Activated CD8-positive, alpha-beta T cell treated with anti-CD3 and anti-CD28 coated beads for 36 hours (primary cell): ENCODE results near the gene KAZN. TPM values are rescaled to one million over a fixed set of nuclear protein-coding genes. Genes with fewer than 3 reads are reported as not detected.

Source experiments
- ATAC-seq: fragments of 200-7000 bp; cut with Tn5 transposase; one replicate; pipeline ENCODE4 v1.10.0; 2021; ENCODE audit warnings: mild to moderate bottlenecking, moderate library complexity
- CTCF ChIA-PET: fragments of 350-600 bp; sonication (Branson Sonifier 250); formaldehyde crosslinking; loops from one replicate; lab custom pipeline; 2021; ENCODE audit warnings: antibody characterized with exemption; lab: Charles Lee
- POLR2A ChIA-PET: fragments of 350-600 bp; sonication (Branson Sonifier 250); formaldehyde crosslinking; loops from one replicate; lab custom pipeline; 2021; ENCODE audit warnings: antibody characterized with exemption; lab: Charles Lee
- DNase-seq: peaks from one replicate; pipeline ENCODE4 v3.0.0-alpha.2; 2020
- H3K27ac Mint-ChIP-seq: one replicate; pipeline ENCODE4 v1.8.0; 2021; ENCODE audit warnings: mild to moderate bottlenecking, mixed read lengths
- H3K27me3 Mint-ChIP-seq: one replicate; pipeline ENCODE4 v1.8.0; 2021; ENCODE audit warnings: mixed read lengths
- H3K36me3 Mint-ChIP-seq: one replicate; pipeline ENCODE4 v1.8.0; 2021; ENCODE audit warnings: low read depth, mixed read lengths
- H3K4me1 Mint-ChIP-seq: one replicate; pipeline ENCODE4 v1.8.0; 2021; ENCODE audit warnings: low read depth, mixed read lengths
- H3K4me3 Mint-ChIP-seq: one replicate; pipeline ENCODE4 v1.8.0; 2021; ENCODE audit warnings: mild to moderate bottlenecking, moderate library complexity, mixed read lengths
- H3K9me3 Mint-ChIP-seq: one replicate; pipeline ENCODE4 v1.8.0; 2021; ENCODE audit warnings: mixed read lengths
- intact Hi-C: fragments of 100-400 bp; cut with micrococcal nuclease; formaldehyde crosslinking; loops from one replicate; pipeline ENCODE4 v1.10.0; 2022
- total RNA-seq, 2 experiments: library from RNA; stranded (reverse); gene quantifications; one replicate each; pipeline ENCODE4 v1.2.3, GENCODE V29; 2021
- TF ChIP-seq, protein P1 (sequence below): fragments of 200-600 bp; IDR thresholded peaks from one replicate; pipeline ENCODE4 v1.8.0; 2022; ENCODE audit warnings: antibody characterized with exemption, mild to moderate bottlenecking

The KAZN gene
- total RNA-seq, 2 experiments from 2014 or later, result 1.7 to 1.9 TPM

GRCh38 chr1:15125101-15125745, 526.7 kb downstream of the KAZN start:
- Mint-ChIP-seq H3K9me3 (no peaks in the 10 kb centered on the region), H3K36me3 (no peaks in the 10 kb centered on the region), H3K27me3 (peaks cover 1% of the 10 kb centered on the region), H3K4me3 (no peak overlapping the region), H3K4me1 (no peaks in the 10 kb centered on the region), H3K27ac (no peak overlapping the region)
- ChIA-PET CTCF (interaction anchor here (0.7 to 7.7 kb wide), 5 partner anchors 12 to 180 kb away, joined by 3 to 118 read pairs (median 4); no protein-coding TSS in a partner anchor), POLR2A (interaction anchor here (0.6 to 1.0 kb wide), 2 partner anchors 9 to 179 kb away, joined by 3 read pairs; no protein-coding TSS in a partner anchor)
- intact Hi-C loops, result no loop called here
- ATAC-seq (no peak), DNase-seq (no peak)
- TF ChIP-seq, protein P1, sequence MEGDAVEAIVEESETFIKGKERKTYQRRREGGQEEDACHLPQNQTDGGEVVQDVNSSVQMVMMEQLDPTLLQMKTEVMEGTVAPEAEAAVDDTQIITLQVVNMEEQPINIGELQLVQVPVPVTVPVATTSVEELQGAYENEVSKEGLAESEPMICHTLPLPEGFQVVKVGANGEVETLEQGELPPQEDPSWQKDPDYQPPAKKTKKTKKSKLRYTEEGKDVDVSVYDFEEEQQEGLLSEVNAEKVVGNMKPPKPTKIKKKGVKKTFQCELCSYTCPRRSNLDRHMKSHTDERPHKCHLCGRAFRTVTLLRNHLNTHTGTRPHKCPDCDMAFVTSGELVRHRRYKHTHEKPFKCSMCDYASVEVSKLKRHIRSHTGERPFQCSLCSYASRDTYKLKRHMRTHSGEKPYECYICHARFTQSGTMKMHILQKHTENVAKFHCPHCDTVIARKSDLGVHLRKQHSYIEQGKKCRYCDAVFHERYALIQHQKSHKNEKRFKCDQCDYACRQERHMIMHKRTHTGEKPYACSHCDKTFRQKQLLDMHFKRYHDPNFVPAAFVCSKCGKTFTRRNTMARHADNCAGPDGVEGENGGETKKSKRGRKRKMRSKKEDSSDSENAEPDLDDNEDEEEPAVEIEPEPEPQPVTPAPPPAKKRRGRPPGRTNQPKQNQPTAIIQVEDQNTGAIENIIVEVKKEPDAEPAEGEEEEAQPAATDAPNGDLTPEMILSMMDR, result no peak

GRCh38 chr1:15128077-15128476, 529.6 kb downstream of the KAZN start:
- TF ChIP-seq, protein P1, result no peak
- ATAC-seq (no peak), DNase-seq (no peak)
- no peaks in the 10 kb centered on the region for H3K4me1 Mint-ChIP-seq
- POLR2A ChIA-PET, result interaction anchor here (1.1 kb wide), 1 partner anchor 164 kb away, joined by 3 read pairs; no protein-coding TSS in a partner anchor
- CTCF ChIA-PET, result interaction anchor here (0.7 to 7.7 kb wide), 34 partner anchors 9 to 299 kb away, joined by 3 to 118 read pairs (median 6); partner anchors contain the start of gene TMEM51
- intact Hi-C loops, result loop anchor here (2.0 kb wide), 2 partner anchors 145 to 177 kb away; no protein-coding TSS in a partner anchor
- H3K27ac Mint-ChIP-seq, result no peak overlapping the region
- H3K36me3 Mint-ChIP-seq, result no peaks in the 10 kb centered on the region
- H3K9me3 Mint-ChIP-seq, result no peaks in the 10 kb centered on the region
- peaks cover 1% of the 10 kb centered on the region for H3K27me3 Mint-ChIP-seq
- H3K4me3 Mint-ChIP-seq, result no peak overlapping the region

- TF ChIP-seq, protein P1, result peak; percentile 81
- ChIA-PET CTCF (interaction anchor here (0.7 to 7.7 kb wide), 43 partner anchors 8 to 368 kb away, joined by 3 to 118 read pairs (median 5); partner anchors contain the start of gene TMEM51), POLR2A (interaction anchor here (0.6 to 1.1 kb wide), 2 partner anchors 8 to 163 kb away, joined by 3 read pairs; no protein-coding TSS in a partner anchor)
- ATAC-seq (peak; percentile 100), DNase-seq (peak; percentile 85)
- Mint-ChIP-seq H3K4me1 (no peaks in the 10 kb centered on the region), H3K4me3 (no peak overlapping the region), H3K9me3 (no peaks in the 10 kb centered on the region), H3K36me3 (no peaks in the 10 kb centered on the region), H3K27me3 (peaks cover 1% of the 10 kb centered on the region), H3K27ac (no peak overlapping the region)
- intact Hi-C loops, result loop anchor here (2.0 kb wide), 2 partner anchors 144 to 176 kb away; no protein-coding TSS in a partner anchor
These were observed 530.2 kb downstream of the KAZN start for GRCh38 chr1:15128520-15129313.

DNA sequence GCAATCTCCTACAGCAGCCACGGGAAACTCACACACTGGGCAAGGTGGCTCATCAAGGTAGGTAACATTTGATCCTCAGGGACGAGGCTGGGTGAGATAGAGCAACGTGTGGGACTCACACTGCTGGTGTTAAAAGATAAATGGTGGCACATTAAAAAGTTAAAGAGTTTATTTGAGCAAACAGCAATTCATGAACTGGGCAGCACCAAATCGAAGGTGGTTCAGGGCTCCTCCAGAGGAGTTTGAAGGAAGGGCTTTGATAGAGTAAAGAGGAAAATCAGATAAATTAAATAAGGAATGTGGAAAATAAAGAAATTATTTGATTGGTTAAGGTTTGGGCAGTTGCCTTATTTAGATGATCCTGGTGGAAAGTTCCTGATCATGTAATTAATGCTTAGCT, 531.5 kb downstream of the KAZN start:
- Mint-ChIP-seq H3K27ac (no peak overlapping the region), H3K4me1 (no peaks in the 10 kb centered on the region), H3K4me3 (no peak overlapping the region), H3K27me3 (peaks cover 11% of the 10 kb centered on the region), H3K9me3 (no peaks in the 10 kb centered on the region), H3K36me3 (no peaks in the 10 kb centered on the region)
- intact Hi-C loops, result loop anchor here (2.0 kb wide), 2 partner anchors 143 to 175 kb away; no protein-coding TSS in a partner anchor
- ChIA-PET POLR2A (interaction anchor here (1.4 kb wide), 1 partner anchor 142 kb away, joined by 4 read pairs; no protein-coding TSS in a partner anchor), CTCF (interaction anchor here (1.3 to 7.7 kb wide), 6 partner anchors 10 to 187 kb away, joined by 3 to 118 read pairs (median 14); partner anchors contain the start of gene TMEM51)
- DNase-seq (no peak), ATAC-seq (no peak)
- TF ChIP-seq, protein P1, result no peak
